ENCODE measurements around the gene TBC1D22A. TPM values are rescaled to one million over a fixed set of nuclear protein-coding genes. Genes with fewer than 3 reads are reported as not detected.

TBC1D22A gene
- total and polyA plus RNA-seq, 10 of the 15 experiments (the other 5 are each of a cell fraction or from before 2014, with no cell fraction given), result 0.63 to 44.7 (median 27.4) TPM

- TF ChIP-seq IRF5 (IDR thresholded peaks at IDR 0.05; ENCODE audit: borderline replicate concordance), result no peak
- 0 out of 4 replicates have a peak, but pooled peaks of 1 of the 2 experiments have one; percentile 16 for TF ChIP-seq ETV6 (conservative IDR thresholded peaks at IDR 0.05 in 1 of 2, IDR thresholded peaks at IDR 0.05 in 1 of 2; ENCODE audit: borderline replicate concordance in 1 of 2, low read depth in 1 of 2)
- 0 out of 2 replicates have a peak, but pooled peaks have one; percentile 36 for TF ChIP-seq GABPA (IDR thresholded peaks at IDR 0.05; ENCODE audit: low read depth)
- TF ChIP-seq EED (IDR thresholded peaks at IDR 0.05; ENCODE audit: low read depth), result peak; percentile 44; the same call in 1 of the 2 replicates
- TF ChIP-seq FOXM1 (IDR thresholded peaks at IDR 0.05; ENCODE audit: low read depth, low read length), result no peak
- no peak for TF ChIP-seq SMAD5 (IDR thresholded peaks at IDR 0.05; ENCODE audit: low read depth)
- TF ChIP-seq, protein P1, sequence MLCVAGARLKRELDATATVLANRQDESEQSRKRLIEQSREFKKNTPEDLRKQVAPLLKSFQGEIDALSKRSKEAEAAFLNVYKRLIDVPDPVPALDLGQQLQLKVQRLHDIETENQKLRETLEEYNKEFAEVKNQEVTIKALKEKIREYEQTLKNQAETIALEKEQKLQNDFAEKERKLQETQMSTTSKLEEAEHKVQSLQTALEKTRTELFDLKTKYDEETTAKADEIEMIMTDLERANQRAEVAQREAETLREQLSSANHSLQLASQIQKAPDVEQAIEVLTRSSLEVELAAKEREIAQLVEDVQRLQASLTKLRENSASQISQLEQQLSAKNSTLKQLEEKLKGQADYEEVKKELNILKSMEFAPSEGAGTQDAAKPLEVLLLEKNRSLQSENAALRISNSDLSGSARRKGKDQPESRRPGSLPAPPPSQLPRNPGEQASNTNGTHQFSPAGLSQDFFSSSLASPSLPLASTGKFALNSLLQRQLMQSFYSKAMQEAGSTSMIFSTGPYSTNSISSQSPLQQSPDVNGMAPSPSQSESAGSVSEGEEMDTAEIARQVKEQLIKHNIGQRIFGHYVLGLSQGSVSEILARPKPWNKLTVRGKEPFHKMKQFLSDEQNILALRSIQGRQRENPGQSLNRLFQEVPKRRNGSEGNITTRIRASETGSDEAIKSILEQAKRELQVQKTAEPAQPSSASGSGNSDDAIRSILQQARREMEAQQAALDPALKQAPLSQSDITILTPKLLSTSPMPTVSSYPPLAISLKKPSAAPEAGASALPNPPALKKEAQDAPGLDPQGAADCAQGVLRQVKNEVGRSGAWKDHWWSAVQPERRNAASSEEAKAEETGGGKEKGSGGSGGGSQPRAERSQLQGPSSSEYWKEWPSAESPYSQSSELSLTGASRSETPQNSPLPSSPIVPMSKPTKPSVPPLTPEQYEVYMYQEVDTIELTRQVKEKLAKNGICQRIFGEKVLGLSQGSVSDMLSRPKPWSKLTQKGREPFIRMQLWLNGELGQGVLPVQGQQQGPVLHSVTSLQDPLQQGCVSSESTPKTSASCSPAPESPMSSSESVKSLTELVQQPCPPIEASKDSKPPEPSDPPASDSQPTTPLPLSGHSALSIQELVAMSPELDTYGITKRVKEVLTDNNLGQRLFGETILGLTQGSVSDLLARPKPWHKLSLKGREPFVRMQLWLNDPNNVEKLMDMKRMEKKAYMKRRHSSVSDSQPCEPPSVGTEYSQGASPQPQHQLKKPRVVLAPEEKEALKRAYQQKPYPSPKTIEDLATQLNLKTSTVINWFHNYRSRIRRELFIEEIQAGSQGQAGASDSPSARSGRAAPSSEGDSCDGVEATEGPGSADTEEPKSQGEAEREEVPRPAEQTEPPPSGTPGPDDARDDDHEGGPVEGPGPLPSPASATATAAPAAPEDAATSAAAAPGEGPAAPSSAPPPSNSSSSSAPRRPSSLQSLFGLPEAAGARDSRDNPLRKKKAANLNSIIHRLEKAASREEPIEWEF (IDR thresholded peaks at IDR 0.05; ENCODE audit: insufficient replicate concordance, low read depth, low read length), result no peak
- no peak for TF ChIP-seq CBX5 (IDR thresholded peaks at IDR 0.05; ENCODE audit: low read depth)
- no peak for TF ChIP-seq TCF12 (IDR thresholded peaks at IDR 0.05; ENCODE audit: low read depth, low read length)
- TF ChIP-seq RBBP5 (conservative IDR thresholded peaks at IDR 0.05), result no peak
- peak; percentile 27; the same call in 1 of the 2 replicates for TF ChIP-seq MTA2 (IDR thresholded peaks at IDR 0.05; ENCODE audit: low read depth)
- TF ChIP-seq SPI1 (IDR thresholded peaks at IDR 0.05; ENCODE audit: borderline replicate concordance, insufficient read depth, low read depth, low read length), result peak; percentile 74
- TF ChIP-seq SP1 (IDR thresholded peaks at IDR 0.05; ENCODE audit: low read depth, low read length), result no peak
- peak; percentile 56 for TF ChIP-seq SKIL (IDR thresholded peaks at IDR 0.05; ENCODE audit: low read depth, poor library complexity, severe bottlenecking)
- no peak for TF ChIP-seq YBX1 (IDR thresholded peaks at IDR 0.05)
- no peak for TF ChIP-seq MTA3 (IDR thresholded peaks at IDR 0.05; ENCODE audit: borderline replicate concordance, low read length)
- TF ChIP-seq IRF3 (IDR thresholded peaks at IDR 0.05), result no peak
- TF ChIP-seq BCL3 (IDR thresholded peaks at IDR 0.05; ENCODE audit: borderline replicate concordance, insufficient read depth, low read depth, low read length, poor library complexity, severe bottlenecking), result no peak
These were observed 8.3 kb downstream of the TBC1D22A start (continued) for GRCh38 chr22:46770726-46771125.

Data from GM12878 (cell line).